Middle frontal gyrus (tissue), 1 donor: ENCODE measurements around the gene MVD.

ENCODE experiments used
- DNase-seq: peaks from one replicate; pipeline ENCODE4 v3.0.0-alpha.2; 2015; ENCODE audit warnings: low spot score; ENCODE audit errors: extremely low spot score

MVD gene

GRCh38 chr16:88642881-88643643 is 19.8 kb downstream of the MVD start:
- DNase-seq: no peak

GRCh38 chr16:88640498-88641247 is 22.2 kb downstream of the MVD start:
- no peak for DNase-seq

- no peak for DNase-seq
Measured at GRCh38 chr16:88640039-88640495, 22.8 kb downstream of the MVD start.

GRCh38 chr16:88639231-88640038 is 23.5 kb downstream of the MVD start:
- DNase-seq: no peak

- DNase-seq: no peak
Measured at GRCh38 chr16:88638323-88639230, 24.3 kb downstream of the MVD start, which contains the start of gene IL17C. Gene IL17C (plus strand): TSS chr16:88638572. CDS start chr16:88638642, 70 bp downstream.

- no peak for DNase-seq
Measured at GRCh38 chr16:88636488-88637265, 26.2 kb downstream of the MVD start.

GRCh38 chr16:88635671-88636319 is 27.1 kb downstream of the MVD start:
- DNase-seq: no peak

- DNase-seq: no peak
Measured at GRCh38 chr16:88634994-88635670, 27.8 kb downstream of the MVD start.

- no peak for DNase-seq
Measured at GRCh38 chr16:88634141-88634993, 28.5 kb downstream of the MVD start.

GRCh38 chr16:88633684-88634140 is 29.2 kb downstream of the MVD start:
- DNase-seq: no peak

- DNase-seq: no peak
Measured at GRCh38 chr16:88632587-88632930, 30.3 kb downstream of the MVD start.

- no peak for DNase-seq
Measured at GRCh38 chr16:88631920-88632586, 30.8 kb downstream of the MVD start.

GRCh38 chr16:88631384-88631783 is 31.5 kb downstream of the MVD start:
- DNase-seq: no peak

GRCh38 chr16:88630941-88631340 is 31.9 kb downstream of the MVD start:
- no peak for DNase-seq

- DNase-seq: no peak
Measured at GRCh38 chr16:88630433-88630832, 32.5 kb downstream of the MVD start.

GRCh38 chr16:88629835-88630234 is 33.1 kb downstream of the MVD start:
- no peak for DNase-seq

GRCh38 chr16:88628512-88628974 is 34.3 kb downstream of the MVD start:
- DNase-seq: no peak
